Hematopoietic multipotent progenitor cell (in vitro differentiated cells): Measurements from ENCODE around the gene GDF15. TPM values are rescaled to one million over a fixed set of nuclear protein-coding genes. Genes with fewer than 3 reads are reported as not detected.
A peak's percentile ranks its signal among the peaks of the same experiment; 100 is the strongest.

Source experiments
- DNase-seq, 3 donors: peaks; one replicate each; pipeline ENCODE4 v3.0.0-alpha.2; 2011 to 2015; ENCODE audit warnings: low read depth in 2 of 3, low spot score in 2 of 3
- total RNA-seq: library from RNA; depleted of rRNA; stranded (reverse); fragments of >200 nt; gene quantifications from one replicate; pipeline ENCODE4 v1.2.3, GENCODE V29; 2012

GDF15 gene
- total RNA-seq, 1 donor, result 0.27 TPM

GRCh38 chr19:18428787-18429674 lies 43.1 kb downstream of the GDF15 start:
- DNase-seq, result peak; percentile 85 to 94 (median 91)

GRCh38 chr19:18429717-18430416 lies 43.9 kb downstream of the GDF15 start:
- no peak for DNase-seq

GRCh38 chr19:18430417-18431144 lies 44.6 kb downstream of the GDF15 start:
- DNase-seq, result no peak

- no peak for DNase-seq
These were observed 45.6 kb downstream of the GDF15 start for GRCh38 chr19:18431351-18432197.

- DNase-seq, result no peak
These were observed 46.5 kb downstream of the GDF15 start for GRCh38 chr19:18432275-18433014.

GRCh38 chr19:18433015-18433691 lies 47.2 kb downstream of the GDF15 start:
- DNase-seq, result peak in 2 of 3 donors; percentile 69 to 78

- no peak for DNase-seq
These were observed 47.9 kb downstream of the GDF15 start for GRCh38 chr19:18433735-18434398.

GRCh38 chr19:18434411-18435175 lies 48.6 kb downstream of the GDF15 start:
- no peak for DNase-seq

GRCh38 chr19:18435178-18435841 lies 49.4 kb downstream of the GDF15 start:
- no peak for DNase-seq

- no peak for DNase-seq
These were observed 50.1 kb downstream of the GDF15 start for GRCh38 chr19:18435842-18436670.

GRCh38 chr19:18436671-18437490 lies 50.9 kb downstream of the GDF15 start:
- DNase-seq, result peak in 2 of 3 donors; percentile 92 to 94

- DNase-seq, result peak in 1 of 3 donors; percentile 48
These were observed 51.8 kb downstream of the GDF15 start, which contains the start of gene ISYNA1 for GRCh38 chr19:18437491-18438330. TSS of gene ISYNA1 (minus strand) at chr19:18438133. CDS start at chr19:18437979, 154 bp downstream.

GRCh38 chr19:18438331-18439024 lies 52.5 kb downstream of the GDF15 start:
- DNase-seq, result no peak
